NCI-H82 treated with DMSO at 0.1 percent for 48 hours (cell line): ENCODE measurements around the gene ZAR1.

ENCODE experiments used
- DNase-seq: peaks from one replicate; lab custom pipeline; 2025; ENCODE audit not compliant: unreplicated experiment; lab: John Stamatoyannopoulos, UW

Gene ZAR1

GRCh38 chr4:48490680-48491513 lies 845 bp downstream of the ZAR1 start:
- DNase-seq: no peak

- DNase-seq: no peak
These were observed 1.6 kb downstream of the ZAR1 start for GRCh38 chr4:48491514-48492176.

- peak; percentile 57 for DNase-seq
These were observed 3.5 kb downstream of the ZAR1 start for GRCh38 chr4:48493452-48494100.

GRCh38 chr4:48495941-48496340 lies 5.9 kb downstream of the ZAR1 start:
- no peak for DNase-seq

GRCh38 chr4:48498895-48499294 lies 8.8 kb downstream of the ZAR1 start:
- DNase-seq: no peak

- DNase-seq: no peak
These were observed 9.6 kb downstream of the ZAR1 start for GRCh38 chr4:48499551-48500066.

- DNase-seq: no peak
These were observed 13.4 kb downstream of the ZAR1 start for GRCh38 chr4:48503233-48504025.

GRCh38 chr4:48504026-48504330 lies 13.9 kb downstream of the ZAR1 start:
- DNase-seq: no peak

- no peak for DNase-seq
These were observed 14.3 kb downstream of the ZAR1 start for GRCh38 chr4:48504352-48504751.

- no peak for DNase-seq
These were observed 16.7 kb downstream of the ZAR1 start for GRCh38 chr4:48506716-48507115.

GRCh38 chr4:48509543-48509942 lies 19.5 kb downstream of the ZAR1 start:
- DNase-seq: no peak

- DNase-seq: no peak
These were observed 28.1 kb downstream of the ZAR1 start for GRCh38 chr4:48518143-48518542.

- no peak for DNase-seq
These were observed 36.4 kb downstream of the ZAR1 start for GRCh38 chr4:48526406-48526805.

GRCh38 chr4:48538358-48538757 lies 48.3 kb downstream of the ZAR1 start:
- no peak for DNase-seq

GRCh38 chr4:48539597-48539996 lies 49.5 kb downstream of the ZAR1 start:
- no peak for DNase-seq

GRCh38 chr4:48542888-48543287 lies 52.8 kb downstream of the ZAR1 start:
- DNase-seq: no peak

GRCh38 chr4:48543796-48544195 lies 53.7 kb downstream of the ZAR1 start:
- DNase-seq: no peak
